ENCODE measurements around the gene OR3A3.

Gene OR3A3

GRCh38 chr17:3471599-3471998 lies 60.4 kb downstream of the OR3A3 start, which contains the start of gene SPATA22:
Gene SPATA22, minus strand, starts transcription at chr17:3471819. Its CDS starts 2,494 bp downstream, at chr17:3469325.
- Histone ChIP-seq H3K4me3 (ENCODE audit: extremely low read depth, insufficient read depth, low read length, poor library complexity, severe bottlenecking) (no peak within 1 kb of the TSS), H3K36me3 (ENCODE audit: control insufficient read depth, insufficient read depth, low read length) (no peaks in the 10 kb centered on the region), H3K4me1 (ENCODE audit: control insufficient read depth, insufficient read depth, low read length, poor library complexity, severe bottlenecking) (no peaks in the 10 kb centered on the region), H3K27ac (ENCODE audit: low read depth, low read length, severe bottlenecking) (no peak within 1 kb of the TSS), H3K9me3 (ENCODE audit: control insufficient read depth, low read length) (no peaks in the 10 kb centered on the region)
- 95 to 96% methylated on average over 32 to 37 of the region's 38 CpGs for whole genome bisulfite sequencing, 2 experiments (ENCODE audit: insufficient coverage in 2 of 2)

- 95% methylated on average over 20 to 21 of the region's 21 CpGs for WGBS, 2 experiments (ENCODE audit: insufficient coverage in 2 of 2)
- no peak overlapping the region for H3K4me3 ChIP-seq (ENCODE audit: extremely low read depth, insufficient read depth, low read length, poor library complexity, severe bottlenecking)
- H3K4me1 ChIP-seq (ENCODE audit: control insufficient read depth, insufficient read depth, low read length, poor library complexity, severe bottlenecking) = no peaks in the 10 kb centered on the region
- H3K36me3 ChIP-seq (ENCODE audit: control insufficient read depth, insufficient read depth, low read length) = no peaks in the 10 kb centered on the region
- no peak overlapping the region for H3K27ac ChIP-seq (ENCODE audit: low read depth, low read length, severe bottlenecking)
- H3K9me3 ChIP-seq (ENCODE audit: control insufficient read depth, low read length) = no peaks in the 10 kb centered on the region
Observed at GRCh38 chr17:3472137-3472536, 61.0 kb downstream of the OR3A3 start.
